Choroid plexus epithelial cell (primary cell): ENCODE data around the gene VAC14.
A peak's percentile ranks its signal among the peaks of the same experiment; 100 is the strongest.

Experiments
- DNase-seq: peaks from one replicate; pipeline ENCODE4 v3.0.0-alpha.2; 2010; ENCODE audit warnings: low read depth
- H3K4me3 ChIP-seq: 2 replicates; pipeline ENCODE4 v1.5.1; 2011; ENCODE audit warnings: low read depth, mild to moderate bottlenecking, control low read depth, low read length, moderate library complexity
- TF ChIP-seq, protein P1 (sequence below): conservative IDR thresholded peaks from 2 replicates; pipeline ENCODE4 v1.5.1; 2011; ENCODE audit warnings: low read depth, mild to moderate bottlenecking, control low read depth, inconsistent platforms, low read length, moderate library complexity

Gene VAC14

DNA sequence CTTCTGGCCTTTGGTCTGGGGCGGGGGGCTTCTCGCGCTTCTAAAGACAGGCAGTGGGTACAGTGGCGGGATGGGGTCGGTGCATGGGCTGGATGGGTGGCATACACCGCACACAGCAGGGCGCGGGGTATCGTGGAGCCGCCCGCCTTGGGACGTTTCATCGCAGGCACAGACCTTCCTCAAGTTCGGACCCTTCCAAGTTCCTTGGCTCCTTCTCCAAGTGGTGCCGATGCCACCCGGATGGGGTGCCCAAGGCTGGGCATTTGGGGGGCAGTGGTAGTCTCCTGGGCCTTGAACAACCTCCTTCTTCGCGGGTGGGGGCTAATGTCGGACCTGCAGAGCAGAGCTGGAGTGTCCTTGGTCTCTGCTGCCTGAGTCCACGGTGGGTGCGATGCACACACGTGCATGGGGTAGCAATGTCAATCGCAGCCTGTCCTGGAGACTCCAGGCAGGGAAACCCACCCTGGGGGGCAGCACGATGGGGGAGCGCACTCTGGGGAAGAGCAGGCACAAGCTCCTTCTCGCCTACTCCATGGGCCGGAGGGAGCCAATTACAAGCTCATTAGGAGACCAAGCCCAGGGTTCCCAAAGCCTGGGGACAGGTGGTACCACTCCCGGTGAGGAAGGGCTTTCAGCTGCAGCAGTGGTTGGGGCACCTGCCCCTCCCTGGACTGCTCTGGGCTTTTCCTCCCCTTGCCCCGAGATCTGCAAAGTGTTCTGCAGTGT, 114.4 kb downstream of the VAC14 start:
- TF ChIP-seq, protein P1, sequence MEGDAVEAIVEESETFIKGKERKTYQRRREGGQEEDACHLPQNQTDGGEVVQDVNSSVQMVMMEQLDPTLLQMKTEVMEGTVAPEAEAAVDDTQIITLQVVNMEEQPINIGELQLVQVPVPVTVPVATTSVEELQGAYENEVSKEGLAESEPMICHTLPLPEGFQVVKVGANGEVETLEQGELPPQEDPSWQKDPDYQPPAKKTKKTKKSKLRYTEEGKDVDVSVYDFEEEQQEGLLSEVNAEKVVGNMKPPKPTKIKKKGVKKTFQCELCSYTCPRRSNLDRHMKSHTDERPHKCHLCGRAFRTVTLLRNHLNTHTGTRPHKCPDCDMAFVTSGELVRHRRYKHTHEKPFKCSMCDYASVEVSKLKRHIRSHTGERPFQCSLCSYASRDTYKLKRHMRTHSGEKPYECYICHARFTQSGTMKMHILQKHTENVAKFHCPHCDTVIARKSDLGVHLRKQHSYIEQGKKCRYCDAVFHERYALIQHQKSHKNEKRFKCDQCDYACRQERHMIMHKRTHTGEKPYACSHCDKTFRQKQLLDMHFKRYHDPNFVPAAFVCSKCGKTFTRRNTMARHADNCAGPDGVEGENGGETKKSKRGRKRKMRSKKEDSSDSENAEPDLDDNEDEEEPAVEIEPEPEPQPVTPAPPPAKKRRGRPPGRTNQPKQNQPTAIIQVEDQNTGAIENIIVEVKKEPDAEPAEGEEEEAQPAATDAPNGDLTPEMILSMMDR = no peak
- H3K4me3 ChIP-seq = peak overlapping the region; percentile 85
- no peak for DNase-seq

DNA sequence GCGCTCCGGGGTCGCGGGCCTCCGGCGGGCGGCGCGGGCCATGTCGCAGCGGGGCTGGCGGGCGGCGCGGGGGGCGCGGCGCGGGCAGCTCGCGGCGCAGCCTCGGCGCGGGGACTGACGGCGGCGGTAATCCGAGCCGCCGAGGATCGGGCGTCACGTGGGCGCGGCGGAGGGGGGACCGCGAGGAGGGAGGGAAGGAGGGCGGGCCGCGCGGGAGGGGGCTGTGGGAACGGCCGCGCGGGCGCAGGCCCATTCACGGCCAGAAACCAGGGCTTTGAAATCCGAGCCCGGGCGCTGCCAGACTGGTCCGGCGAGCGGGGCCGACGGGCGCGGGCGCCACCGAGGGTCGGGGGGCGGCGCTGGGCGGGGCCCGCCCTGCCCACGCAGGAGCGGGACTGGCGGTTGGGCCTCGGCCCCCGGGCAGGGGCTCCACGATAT, 115.0 kb downstream of the VAC14 start, which contains the start of gene MTSS2:
TSS of gene MTSS2 (minus strand) at position 116 of the 438 bp plus-strand sequence. CDS start 262 bp downstream, outside the sequence.
- peak; percentile 89 for DNase-seq
- peak within 1 kb of the TSS; percentile 85 for H3K4me3 ChIP-seq
- TF ChIP-seq, protein P1 = no peak

DNA sequence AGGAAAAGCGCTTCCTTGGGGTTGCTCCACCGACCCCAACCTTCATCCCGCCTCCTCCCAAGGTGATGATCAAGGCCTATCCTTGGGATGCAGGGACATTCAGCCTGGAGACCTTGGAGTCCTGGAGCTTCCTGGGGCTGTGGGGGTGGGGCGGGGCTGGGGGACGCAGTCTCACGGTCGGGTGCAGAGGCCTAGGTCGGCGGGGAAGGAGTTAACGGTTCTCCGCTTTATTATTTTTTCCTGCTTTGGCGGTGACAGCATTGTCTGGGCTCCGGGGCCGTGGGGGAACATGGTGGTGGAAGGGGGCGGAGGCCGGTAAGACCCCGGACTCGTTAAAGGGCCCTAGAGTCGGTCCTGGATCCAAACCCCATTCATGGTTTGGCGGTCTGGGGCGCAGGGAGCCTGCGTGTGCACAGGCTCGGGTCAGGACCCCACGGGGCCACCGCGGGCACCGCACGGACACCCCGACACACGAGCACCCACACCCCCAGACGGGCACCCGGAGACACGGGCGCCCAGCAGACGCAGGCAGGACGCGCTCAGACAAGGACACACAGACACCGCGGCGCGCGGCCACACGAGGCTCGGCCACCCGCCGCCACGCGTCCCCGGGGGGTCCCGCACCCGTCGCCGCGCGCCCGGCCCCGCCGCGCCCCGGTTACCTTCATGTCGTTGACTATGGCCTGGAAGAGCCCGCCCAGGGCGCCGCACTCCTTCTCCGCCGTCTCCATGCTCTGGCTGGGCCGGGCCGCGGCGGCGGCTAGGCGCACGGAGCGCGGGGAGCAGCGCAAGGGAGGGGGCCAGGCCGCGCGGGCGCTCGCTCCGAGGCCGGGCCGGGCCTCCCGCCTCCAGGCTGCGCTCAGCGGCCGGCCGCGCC, 115.7 kb downstream of the VAC14 start:
- TF ChIP-seq, protein P1 = no peak
- DNase-seq = no peak
- peak overlapping the region; percentile 85 for H3K4me3 ChIP-seq

DNA sequence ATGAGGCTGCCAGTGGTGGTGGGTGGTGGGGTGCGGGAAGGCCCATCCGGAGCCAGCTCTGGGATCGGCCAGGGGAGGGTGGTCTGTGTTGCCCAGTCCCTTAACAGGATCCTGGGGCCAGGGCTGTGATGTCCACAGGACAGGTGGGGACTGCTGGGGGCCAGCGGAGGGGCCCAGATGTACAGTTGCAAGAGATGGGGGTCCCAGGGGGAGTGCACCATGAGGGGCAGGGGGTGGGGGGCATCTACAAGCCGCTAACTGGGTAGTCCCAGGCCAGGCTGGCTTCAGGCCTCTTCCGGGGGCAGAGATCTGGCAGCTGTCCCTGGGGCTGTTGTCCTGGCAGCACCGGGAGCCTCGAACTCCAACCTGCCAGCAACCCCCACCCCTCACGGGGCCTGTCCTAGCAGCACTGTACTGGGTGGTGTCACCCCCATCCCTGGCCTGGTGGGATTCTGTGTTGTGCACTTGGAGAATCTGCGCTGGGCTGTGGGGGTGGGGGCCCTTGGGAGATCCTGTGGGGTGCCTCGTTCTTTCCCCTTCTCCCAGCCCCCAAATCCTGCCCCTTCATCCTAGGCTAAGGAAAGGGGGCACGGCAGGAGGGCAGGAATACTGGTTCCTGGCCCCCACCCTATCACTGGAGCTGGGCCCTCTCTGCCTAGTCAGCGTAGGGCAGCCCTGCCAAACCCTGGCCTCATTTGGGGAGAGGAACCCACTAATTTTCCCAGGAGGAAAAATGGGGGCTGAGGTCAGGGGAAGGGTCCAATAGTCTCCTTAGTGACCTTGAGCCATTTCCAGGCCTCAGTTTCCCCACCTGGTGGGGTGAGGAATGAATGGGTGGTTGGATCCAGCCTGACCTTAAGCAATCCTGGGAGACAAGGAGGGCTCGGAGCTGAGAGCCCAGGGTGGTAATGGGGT, 116.6 kb downstream of the VAC14 start:
- TF ChIP-seq, protein P1 = no peak
- no peak for DNase-seq
- H3K4me3 ChIP-seq = peak overlapping the region; percentile 85

- no peak for DNase-seq
- peak overlapping the region; percentile 7 for H3K4me3 ChIP-seq
- TF ChIP-seq, protein P1 = no peak
Measured at GRCh38 chr16:70683146-70683944, 117.6 kb downstream of the VAC14 start.
